Neural cell (in vitro differentiated cells): ENCODE results near the gene SLC25A25. TPM values are rescaled to one million over a fixed set of nuclear protein-coding genes. Genes with fewer than 3 reads are reported as not detected.

Experiments used
- H2AFZ ChIP-seq: fragments of 200-600, 300-800 bp; sonication (generic), shearing (Covaris generic); 2 replicates; pipeline ENCODE4 v1.6.0; 2014; ENCODE audit warnings: low read depth, mild to moderate bottlenecking, antibody characterized with exemption, low read length, moderate library complexity
- H3F3A ChIP-seq: fragments of 200-600 bp; shearing (Covaris generic); 2 replicates; pipeline ENCODE4 v1.6.1; 2016; ENCODE audit warnings: mild to moderate bottlenecking, moderate library complexity, mixed read lengths, antibody characterized with exemption, low read length; ENCODE audit not compliant: insufficient read depth, poor library complexity, severe bottlenecking
- H3K27ac ChIP-seq: fragments of 200-600, 300-800 bp; sonication (generic), shearing (Covaris generic); 2 replicates; pipeline ENCODE4 v1.5.1; 2014; ENCODE audit warnings: mild to moderate bottlenecking, low read length, moderate library complexity
- H3K27me3 ChIP-seq: fragments of 300-800, 200-600 bp; sonication (generic), shearing (Covaris generic); 2 replicates; pipeline ENCODE4 v1.6.0; 2014; ENCODE audit warnings: mild to moderate bottlenecking, low read depth, low read length, moderate library complexity; ENCODE audit not compliant: insufficient read depth
- H3K36me3 ChIP-seq: fragments of 300-800, 200-600 bp; sonication (generic), shearing (Covaris generic); 2 replicates; pipeline ENCODE4 v1.5.1; 2014; ENCODE audit warnings: mild to moderate bottlenecking, antibody characterized with exemption, low read length, moderate library complexity; ENCODE audit not compliant: insufficient read depth
- H3K4me2 ChIP-seq: fragments of 300-800, 200-600 bp; sonication (generic), shearing (Covaris generic); 2 replicates; pipeline ENCODE4 v1.6.0; 2014; ENCODE audit warnings: mild to moderate bottlenecking, low read length
- H3K4me3 ChIP-seq: fragments of 300-800, 200-600 bp; sonication (generic), shearing (Covaris generic); 2 replicates; pipeline ENCODE4 v1.5.1; 2014; ENCODE audit warnings: mild to moderate bottlenecking, low read length, moderate library complexity
- H3K79me2 ChIP-seq: fragments of 200-600 bp; shearing (Covaris generic); replicated peaks from 2 replicates; pipeline ENCODE4 v1.6.0; 2014; ENCODE audit warnings: mild to moderate bottlenecking, low read length, moderate library complexity; ENCODE audit not compliant: insufficient read depth
- H3K9ac ChIP-seq: fragments of 300-800, 200-600 bp; sonication (generic), shearing (Covaris generic); 2 replicates; pipeline ENCODE4 v1.6.1; 2016; ENCODE audit warnings: mild to moderate bottlenecking, low read length, mixed read lengths
- H3K9me2 ChIP-seq: fragments of 200-600 bp; shearing (Covaris generic); 2 replicates; pipeline ENCODE4 v1.6.1; 2016; ENCODE audit warnings: mild to moderate bottlenecking, low read length, mixed read lengths; ENCODE audit not compliant: insufficient read depth
- H3K9me3 ChIP-seq: fragments of 200-600, 300-800 bp; sonication (generic), shearing (Covaris generic); 2 replicates; pipeline ENCODE4 v1.6.1; 2016; ENCODE audit warnings: mild to moderate bottlenecking, mixed run types, low read length, moderate library complexity, mixed read lengths
- H4K20me1 ChIP-seq: fragments of 200-600 bp; shearing (Covaris generic); 2 replicates; pipeline ENCODE4 v1.6.1; 2016; ENCODE audit warnings: mild to moderate bottlenecking, mixed run types; ENCODE audit not compliant: insufficient read depth
- CTCF ChIP-seq: fragments of 450-650 bp; IDR thresholded peaks from 2 replicates; pipeline ENCODE4 v1.5.1; 2014; ENCODE audit warnings: antibody characterized with exemption, mild to moderate bottlenecking, moderate library complexity; ENCODE audit not compliant: poor library complexity, severe bottlenecking
- EP300 ChIP-seq: fragments of 450-650 bp; conservative IDR thresholded peaks from 2 replicates; pipeline ENCODE4 v1.6.1; 2014; ENCODE audit warnings: antibody characterized with exemption, mild to moderate bottlenecking, moderate library complexity; ENCODE audit not compliant: poor library complexity, severe bottlenecking
- EZH2 ChIP-seq: fragments of 200-600, 300-800 bp; shearing (Covaris generic), sonication (generic); IDR thresholded peaks from 2 replicates; pipeline ENCODE4 v1.6.1; 2014; ENCODE audit warnings: antibody characterized with exemption, low read length, borderline replicate concordance, mild to moderate bottlenecking; ENCODE audit not compliant: insufficient read depth, poor library complexity, severe bottlenecking
- MXI1 ChIP-seq: fragments of 450-650 bp; conservative IDR thresholded peaks from 2 replicates; pipeline ENCODE4 v1.6.1; 2014; ENCODE audit warnings: antibody characterized with exemption, mild to moderate bottlenecking; ENCODE audit not compliant: poor library complexity, severe bottlenecking
- POLR2AphosphoS5 ChIP-seq: IDR thresholded peaks from 2 replicates; pipeline ENCODE4 v1.6.1; 2012
- RAD21 ChIP-seq: fragments of 450-650 bp; conservative IDR thresholded peaks from 2 replicates; pipeline ENCODE4 v1.6.1; 2014; ENCODE audit warnings: antibody characterized with exemption, mild to moderate bottlenecking, moderate library complexity
- REST ChIP-seq: IDR thresholded peaks from 2 replicates; pipeline ENCODE4 v1.6.1; 2012; ENCODE audit warnings: borderline replicate concordance
- SMC3 ChIP-seq: fragments of 450-650 bp; conservative IDR thresholded peaks from 2 replicates; pipeline ENCODE4 v1.6.1; 2014; ENCODE audit warnings: antibody characterized with exemption, mild to moderate bottlenecking, moderate library complexity; ENCODE audit not compliant: poor library complexity
- TAF1 ChIP-seq: IDR thresholded peaks from 2 replicates; pipeline ENCODE4 v1.6.1; 2012; ENCODE audit warnings: low read depth
- polyA plus RNA-seq: library from polyadenylated mRNA; depleted of rRNA; stranded (reverse); fragments of >200 nt; gene quantifications from 2 replicates; pipeline ENCODE4 v1.2.3, GENCODE V29; 2014

The SLC25A25 gene
- polyA plus RNA-seq, 1 donor from 2014 or later: 43.7 TPM

- Histone ChIP-seq H4K20me1 (no peaks in the 10 kb centered on the region), H3K4me3 (no peak overlapping the region), H3K9me3 (no peaks in the 10 kb centered on the region), H2AFZ (no peak overlapping the region), H3K4me2 (no peak overlapping the region), H3K79me2 (no peaks in the 10 kb centered on the region), H3K27ac (no peak overlapping the region), H3K9me2 (no peaks in the 10 kb centered on the region), H3K9ac (no peak overlapping the region), H3K27me3 (no peaks in the 10 kb centered on the region), H3F3A (no peaks in the 10 kb centered on the region), H3K36me3 (no peaks in the 10 kb centered on the region)
- TF ChIP-seq TAF1 (no peak), CTCF (no peak), EP300 (no peak)
Measured at GRCh38 chr9:128054087-128054486, 13.9 kb upstream of the SLC25A25 start.

- H3K4me3 ChIP-seq: no peak overlapping the region
- H3K27me3 ChIP-seq: no peaks in the 10 kb centered on the region
- TF ChIP-seq EP300: no peak
- TF ChIP-seq MXI1: no peak
- no peak for TF ChIP-seq RAD21
- TF ChIP-seq POLR2AphosphoS5: no peak
- TF ChIP-seq SMC3: no peak
- TF ChIP-seq EZH2: no peak
- TF ChIP-seq CTCF: no peak
- H3K79me2 ChIP-seq: no peaks in the 10 kb centered on the region
- H4K20me1 ChIP-seq: no peaks in the 10 kb centered on the region
- no peak overlapping the region for H3K9ac ChIP-seq
- no peaks in the 10 kb centered on the region for H3K9me3 ChIP-seq
- no peaks in the 10 kb centered on the region for H3K9me2 ChIP-seq
- H2AFZ ChIP-seq: no peak overlapping the region
- H3K27ac ChIP-seq: no peak overlapping the region
- H3K4me2 ChIP-seq: no peak overlapping the region
- no peaks in the 10 kb centered on the region for H3F3A ChIP-seq
- H3K36me3 ChIP-seq: no peaks in the 10 kb centered on the region
Measured at GRCh38 chr9:128055344-128056040, 12.5 kb upstream of the SLC25A25 start.

GRCh38 chr9:128056086-128056485 lies 11.9 kb upstream of the SLC25A25 start:
- H3K4me2 ChIP-seq: no peak overlapping the region
- no peaks in the 10 kb centered on the region for H3K79me2 ChIP-seq
- H3K27ac ChIP-seq: no peak overlapping the region

More at GRCh38 chr9:128056086-128056485, 11.9 kb upstream of the SLC25A25 start:
- H3F3A ChIP-seq: no peaks in the 10 kb centered on the region
- TF ChIP-seq POLR2AphosphoS5: no peak
- TF ChIP-seq SMC3: no peak
- no peak for TF ChIP-seq CTCF
- TF ChIP-seq REST: no peak
- TF ChIP-seq EZH2: no peak
- TF ChIP-seq TAF1: no peak
- no peak for TF ChIP-seq RAD21
- TF ChIP-seq EP300: no peak
- no peak for TF ChIP-seq MXI1
- no peak overlapping the region for H3K4me3 ChIP-seq
- no peaks in the 10 kb centered on the region for H3K9me2 ChIP-seq
- no peaks in the 10 kb centered on the region for H3K9me3 ChIP-seq
- no peak overlapping the region for H2AFZ ChIP-seq
- no peaks in the 10 kb centered on the region for H4K20me1 ChIP-seq
- H3K36me3 ChIP-seq: no peaks in the 10 kb centered on the region
- H3K27me3 ChIP-seq: no peaks in the 10 kb centered on the region
- H3K9ac ChIP-seq: no peak overlapping the region
